DMS 273 (cell line): Measurements from ENCODE around the gene GALNT7.

Source experiments
- DNase-seq: peaks from one replicate; lab custom pipeline; 2025; ENCODE audit not compliant: unreplicated experiment; lab: John Stamatoyannopoulos, UW

GALNT7 gene

DNA sequence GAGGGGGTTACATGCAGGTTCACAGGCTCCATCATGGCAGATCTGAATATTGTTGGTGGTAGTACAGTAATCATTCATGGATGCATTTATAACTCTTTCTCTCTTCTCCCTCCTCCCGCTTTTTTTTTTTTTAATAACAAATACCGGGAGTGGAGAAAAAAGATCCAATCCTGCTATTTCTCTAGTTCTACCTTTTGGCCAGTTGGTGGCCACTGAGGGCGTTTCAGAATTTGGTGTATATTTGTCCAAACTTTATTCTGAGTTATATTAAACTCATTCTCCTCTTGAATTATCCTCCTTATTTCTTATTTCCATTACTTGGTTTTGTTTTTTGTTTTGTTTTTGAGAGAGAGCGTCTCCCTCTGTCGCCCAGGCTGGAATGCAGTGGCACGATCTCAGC, 90.7 kb downstream of the GALNT7 start:
- no peak for DNase-seq

DNA sequence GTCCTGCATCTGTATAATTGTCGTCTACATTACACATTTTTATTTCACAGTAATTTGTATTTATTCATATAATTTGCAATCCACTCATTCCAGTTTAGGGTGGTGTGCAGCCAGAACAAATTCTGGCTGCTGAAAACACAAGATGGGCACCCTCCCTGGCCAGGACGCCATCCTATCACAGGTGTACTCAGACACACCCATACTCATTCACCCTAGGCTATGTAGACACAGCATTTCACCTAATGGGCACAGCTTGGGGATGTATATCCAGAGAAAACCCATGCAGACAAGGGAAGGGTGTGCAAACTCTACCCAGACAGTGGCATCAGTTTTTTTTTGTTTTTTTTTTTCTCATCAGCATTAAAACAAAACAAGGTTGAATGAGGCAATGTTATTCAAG, 92.4 kb downstream of the GALNT7 start:
- DNase-seq = no peak

- no peak for DNase-seq
These were observed 93.8 kb downstream of the GALNT7 start for GRCh38 chr4:173262375-173262774.

DNA sequence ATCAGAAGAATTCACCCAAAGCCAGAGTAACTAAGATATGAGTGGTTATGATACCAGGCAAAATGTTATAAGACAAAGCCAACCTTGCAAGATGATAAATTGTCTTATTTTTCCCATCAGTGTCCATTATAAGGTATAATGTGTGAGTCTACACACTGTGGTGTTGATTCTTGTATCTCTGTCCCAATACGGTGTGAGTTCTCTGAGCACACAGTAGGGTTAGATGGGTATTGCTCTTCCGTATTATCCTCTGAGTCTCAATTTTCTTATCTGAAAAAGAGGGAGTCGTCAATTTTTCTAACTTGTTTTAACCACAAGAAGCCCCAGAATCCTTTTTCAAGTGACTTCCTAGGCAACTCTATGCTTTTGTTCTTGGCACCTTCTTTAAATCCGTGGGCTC, 95.6 kb downstream of the GALNT7 start:
- DNase-seq = no peak

- DNase-seq = peak; percentile 71
These were observed 96.1 kb downstream of the GALNT7 start for GRCh38 chr4:173264684-173265185.

GRCh38 chr4:173265751-173266150, 97.1 kb downstream of the GALNT7 start:
- DNase-seq = no peak

DNA sequence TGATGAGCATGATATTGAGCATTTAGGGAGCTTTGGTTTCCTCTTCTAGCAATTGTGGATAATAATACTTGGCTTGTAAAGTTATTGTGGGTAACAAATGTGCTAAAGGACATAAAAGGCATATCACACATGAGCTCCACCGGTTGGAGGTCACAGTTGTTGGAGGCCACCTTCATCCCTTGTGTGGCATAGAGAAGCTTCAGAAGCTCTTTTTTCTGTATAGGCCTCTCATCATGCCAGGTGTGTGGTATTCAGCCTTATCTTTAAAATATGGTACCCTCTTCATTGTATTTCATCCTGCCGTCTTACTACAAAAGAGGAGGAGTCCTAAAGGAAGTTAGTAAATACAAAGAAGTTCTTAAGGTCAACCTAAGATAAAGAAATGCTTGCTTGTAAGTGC, 99.1 kb downstream of the GALNT7 start:
- no peak for DNase-seq

DNA sequence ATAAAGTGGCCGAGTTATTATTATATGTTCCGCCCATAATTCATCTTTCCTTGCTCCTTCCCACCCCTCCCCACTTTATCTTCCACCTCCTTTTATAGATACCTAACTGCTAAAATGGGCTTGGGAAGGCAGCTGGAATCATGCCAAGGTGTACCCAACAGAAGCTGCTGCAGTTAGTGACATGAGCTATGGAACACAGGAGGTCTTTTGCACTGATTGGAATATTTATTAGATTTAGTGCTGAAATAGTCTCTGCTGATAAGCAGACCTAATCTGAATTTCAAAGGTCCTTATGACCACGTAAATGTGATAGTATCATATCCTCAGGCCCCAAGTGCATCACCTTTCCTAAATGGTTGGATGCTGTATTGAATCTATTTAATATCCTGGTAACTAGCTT, 100.7 kb downstream of the GALNT7 start:
- DNase-seq = peak; percentile 23

DNA sequence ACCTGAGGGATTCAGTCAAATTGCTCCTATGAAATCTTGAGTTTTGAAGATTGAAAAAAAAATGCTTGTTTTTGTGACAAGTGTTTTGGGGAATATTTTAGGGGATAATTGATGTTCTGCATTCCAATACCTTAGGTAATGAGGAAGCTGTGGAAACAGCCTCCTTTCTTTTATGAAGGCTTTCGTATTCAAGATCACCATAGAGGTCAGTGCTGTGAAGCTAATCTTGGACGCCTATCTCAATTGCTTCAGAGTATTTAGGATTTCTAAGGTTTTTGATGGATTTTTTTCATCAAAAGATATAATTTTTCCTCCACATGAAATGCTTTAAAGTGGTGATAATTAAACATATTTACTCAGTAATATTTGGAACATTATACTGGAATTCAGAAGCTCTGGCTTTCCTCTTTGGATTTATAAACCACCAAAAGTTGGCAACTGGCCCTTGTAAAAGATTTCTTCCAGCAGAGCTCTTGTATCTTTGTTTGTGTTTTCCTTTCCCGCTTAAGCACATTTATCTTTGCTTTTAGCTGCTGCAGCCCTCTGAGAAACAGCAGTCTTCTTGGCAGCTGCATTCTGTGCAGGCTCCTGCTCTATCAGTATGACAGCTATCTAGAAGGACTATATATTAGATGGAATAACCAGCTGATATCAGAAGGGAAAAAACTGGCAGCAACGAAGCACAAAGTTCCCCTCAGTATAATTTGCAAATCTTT, 101.9 kb downstream of the GALNT7 start:
- DNase-seq = no peak

DNA sequence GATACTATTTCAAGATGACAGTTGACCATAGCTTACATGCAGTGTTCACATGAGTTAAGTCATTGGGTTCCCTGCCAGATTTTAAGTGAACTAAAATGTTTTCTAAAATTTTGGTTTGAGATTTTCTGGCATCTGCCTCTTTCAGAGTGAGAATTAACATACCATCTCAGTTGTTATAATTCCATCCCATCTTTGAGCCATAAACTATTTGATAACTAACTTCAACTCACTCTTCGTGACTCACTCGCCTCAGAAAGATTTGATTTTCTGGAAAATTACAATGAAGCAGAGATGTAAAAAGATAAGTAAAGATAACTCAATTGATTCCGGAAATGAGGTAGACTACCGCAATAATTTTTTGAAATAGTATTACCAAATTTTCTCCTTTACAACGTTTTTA, 103.7 kb downstream of the GALNT7 start:
- DNase-seq = no peak

GRCh38 chr4:173272996-173273395, 104.4 kb downstream of the GALNT7 start:
- DNase-seq = no peak

DNA sequence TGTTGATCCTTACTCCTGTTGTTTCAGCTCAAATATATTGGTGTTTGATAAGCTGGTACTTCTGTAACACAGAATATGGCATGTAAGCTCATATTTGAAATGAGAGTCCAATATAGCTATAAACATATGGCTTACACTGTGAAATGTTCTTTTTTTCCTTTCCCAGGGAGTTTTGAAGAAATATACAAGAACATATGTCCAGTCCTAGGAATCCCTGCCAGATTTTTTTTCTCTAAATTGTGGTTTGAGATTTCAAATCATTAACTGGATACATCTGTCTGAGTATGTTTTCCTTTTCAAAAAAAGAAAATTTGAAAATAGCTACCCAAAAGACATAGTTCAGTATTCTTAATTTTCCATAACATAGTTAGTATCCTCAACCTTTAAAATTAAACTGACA, 105.3 kb downstream of the GALNT7 start:
- DNase-seq = no peak

DNA sequence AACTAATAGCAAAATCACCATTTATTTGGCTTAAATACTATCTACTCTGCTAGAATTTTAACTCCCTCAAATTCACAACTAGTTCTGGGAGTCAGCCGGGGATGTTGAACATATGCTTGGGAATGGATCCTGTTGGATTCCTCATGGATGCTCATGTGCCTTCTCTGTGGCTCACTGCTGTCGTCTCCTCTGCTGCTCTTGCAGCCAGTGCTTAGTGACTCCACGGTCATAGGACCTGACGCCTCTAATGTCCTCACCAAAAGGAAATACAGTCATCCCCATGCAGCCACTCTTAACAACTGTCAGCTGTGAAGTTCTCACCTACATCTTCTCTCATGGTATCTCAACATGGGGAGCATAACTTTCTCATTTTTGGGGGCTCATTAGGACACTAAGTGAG, 106.1 kb downstream of the GALNT7 start:
- no peak for DNase-seq

GRCh38 chr4:173275150-173275549, 106.5 kb downstream of the GALNT7 start:
- no peak for DNase-seq

- no peak for DNase-seq
These were observed 108.7 kb downstream of the GALNT7 start for GRCh38 chr4:173277340-173277739.

DNA sequence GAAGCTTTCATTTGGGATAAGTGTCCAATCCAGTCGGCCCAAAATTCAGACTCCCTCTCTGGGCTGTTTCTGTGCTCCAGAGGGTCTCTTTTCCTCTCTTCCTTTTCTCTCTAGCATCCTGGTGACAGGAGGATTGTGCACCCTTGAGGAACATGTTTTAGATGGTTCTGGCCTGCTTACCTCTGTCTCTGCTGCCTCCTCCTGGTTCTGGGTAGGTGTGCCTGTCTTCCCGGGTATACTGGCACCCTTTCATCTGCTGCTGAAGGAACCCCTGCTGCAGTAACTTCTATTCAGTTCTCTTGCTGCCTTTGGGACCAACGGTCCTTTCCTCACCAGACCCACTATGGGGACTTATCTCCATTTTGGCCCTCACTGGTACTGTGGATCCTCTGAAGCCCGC, 112.4 kb downstream of the GALNT7 start:
- no peak for DNase-seq

GRCh38 chr4:173281406-173282255, 113.0 kb downstream of the GALNT7 start:
- DNase-seq = no peak

GRCh38 chr4:173282256-173282562, 113.6 kb downstream of the GALNT7 start:
- DNase-seq = no peak

- DNase-seq = no peak
These were observed 114.0 kb downstream of the GALNT7 start for GRCh38 chr4:173282626-173283025.

DNA sequence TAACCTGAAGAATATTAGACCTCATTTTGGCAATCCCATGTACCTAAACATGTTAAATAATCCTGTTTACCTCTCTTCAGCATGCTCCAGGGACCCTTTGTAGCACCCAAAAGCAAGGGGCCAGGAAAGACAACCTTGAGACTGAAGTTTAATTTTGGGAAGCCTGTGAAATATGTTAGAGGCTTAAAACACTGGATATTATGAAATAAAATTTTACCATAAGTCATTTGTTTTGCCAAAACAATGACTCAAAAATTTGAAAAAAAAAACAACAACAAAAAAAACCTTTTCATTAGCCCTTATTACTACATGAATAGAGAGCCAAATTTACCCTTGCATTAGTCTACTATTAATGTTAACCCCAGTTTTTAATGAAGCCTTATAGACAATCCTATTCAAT, 115.9 kb downstream of the GALNT7 start:
- no peak for DNase-seq

DNA sequence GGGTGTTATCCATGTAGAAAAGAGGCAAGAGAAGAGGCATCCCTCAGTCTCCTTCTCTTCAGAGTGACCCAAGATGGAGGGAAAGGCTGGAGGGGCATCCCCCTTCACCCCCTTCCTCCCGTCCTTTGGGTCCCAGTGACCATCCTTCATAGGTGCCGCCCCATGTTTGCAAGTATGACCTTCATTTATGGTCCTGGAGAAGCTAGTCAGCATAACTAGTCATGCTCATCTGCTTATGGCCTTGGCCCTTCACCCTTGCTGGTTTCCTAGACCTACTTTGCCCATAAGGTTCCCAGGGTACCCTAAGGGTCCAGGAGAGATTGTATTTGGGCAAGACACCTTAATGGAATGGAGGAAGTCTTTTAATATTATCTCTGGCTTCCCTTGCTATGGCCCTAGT, 118.9 kb downstream of the GALNT7 start:
- DNase-seq = no peak

- DNase-seq = peak; percentile 66
These were observed 119.7 kb downstream of the GALNT7 start for GRCh38 chr4:173288296-173288695.
